Motor neuron (in vitro differentiated cells): Measurements from ENCODE around the gene CPTP. TPM values are rescaled to one million over a fixed set of nuclear protein-coding genes. Genes with fewer than 3 reads are reported as not detected.
A peak's percentile ranks its signal among the peaks of the same experiment; 100 is the strongest.
"Not testable (repeated sequence)": the region's sequence is repeated elsewhere in the genome, so short reads cannot be mapped to it uniquely, and the experiment has no call there.

ENCODE experiments used
- ATAC-seq, 8 experiments: fragments of 200-7000 bp; cut with Tn5 transposase; replicated peaks in 6 of 8; 2 replicates each; pipeline ENCODE4 v1.8.0; 2021; ENCODE audit warnings: mild to moderate bottlenecking in 8 of 8, moderate library complexity in 8 of 8
- H3K27ac ChIP-seq, 2 donors: fragments of 250-450 bp; sonication (Bioruptor Pico); 2 replicates each; pipeline ENCODE4 v1.9.0; 2021; ENCODE audit warnings: antibody characterized with exemption in 2 of 2, mild to moderate bottlenecking in 2 of 2, moderate library complexity in 1 of 2
- H3K4me1 ChIP-seq, 2 donors: fragments of 250-450 bp; sonication (Bioruptor Pico); replicated peaks in 1 of 2; 2 replicates each; pipeline ENCODE4 v1.6.1; 2021; ENCODE audit warnings: antibody characterized with exemption in 2 of 2, mild to moderate bottlenecking in 2 of 2, moderate library complexity in 1 of 2
- H3K4me3 ChIP-seq, 5 donors: fragments of 250-450 bp; sonication (Bioruptor Pico); 2 replicates each; pipeline ENCODE4 v1.9.0; 2021; ENCODE audit warnings: antibody characterized with exemption in 5 of 5, mild to moderate bottlenecking in 5 of 5, moderate library complexity in 4 of 5
- WGBS, 10 experiments: fragments of 450-650 bp; shearing (Covaris generic); methylation state at CpG; one replicate each; pipeline ENCODE4 v1.0.0; 2022; 5-methylcytosine and 5-hydroxymethylcytosine counted together
- in situ Hi-C, 9 experiments: fragments of 400-800 bp; cut with MboI; loops; one replicate each; pipeline ENCODE4 v1.15.0; 2021; ENCODE audit warnings: low sequenced_read_pairs in 9 of 9, low pct_unique_long_range_greater_than_20kb in 2 of 9; ENCODE audit not compliant: unreplicated experiment in 9 of 9
- total RNA-seq, 8 experiments: library from RNA; unstranded; fragments of 300-600 nt; gene quantifications; 2 replicates each; pipeline versions ENCODE4 v1.2.3 to v1.2.4, GENCODE V29; 2022

Gene CPTP
- total RNA-seq, 8 experiments from 2014 or later = 11.2 to 22.4 (median 13.4) TPM

DNA sequence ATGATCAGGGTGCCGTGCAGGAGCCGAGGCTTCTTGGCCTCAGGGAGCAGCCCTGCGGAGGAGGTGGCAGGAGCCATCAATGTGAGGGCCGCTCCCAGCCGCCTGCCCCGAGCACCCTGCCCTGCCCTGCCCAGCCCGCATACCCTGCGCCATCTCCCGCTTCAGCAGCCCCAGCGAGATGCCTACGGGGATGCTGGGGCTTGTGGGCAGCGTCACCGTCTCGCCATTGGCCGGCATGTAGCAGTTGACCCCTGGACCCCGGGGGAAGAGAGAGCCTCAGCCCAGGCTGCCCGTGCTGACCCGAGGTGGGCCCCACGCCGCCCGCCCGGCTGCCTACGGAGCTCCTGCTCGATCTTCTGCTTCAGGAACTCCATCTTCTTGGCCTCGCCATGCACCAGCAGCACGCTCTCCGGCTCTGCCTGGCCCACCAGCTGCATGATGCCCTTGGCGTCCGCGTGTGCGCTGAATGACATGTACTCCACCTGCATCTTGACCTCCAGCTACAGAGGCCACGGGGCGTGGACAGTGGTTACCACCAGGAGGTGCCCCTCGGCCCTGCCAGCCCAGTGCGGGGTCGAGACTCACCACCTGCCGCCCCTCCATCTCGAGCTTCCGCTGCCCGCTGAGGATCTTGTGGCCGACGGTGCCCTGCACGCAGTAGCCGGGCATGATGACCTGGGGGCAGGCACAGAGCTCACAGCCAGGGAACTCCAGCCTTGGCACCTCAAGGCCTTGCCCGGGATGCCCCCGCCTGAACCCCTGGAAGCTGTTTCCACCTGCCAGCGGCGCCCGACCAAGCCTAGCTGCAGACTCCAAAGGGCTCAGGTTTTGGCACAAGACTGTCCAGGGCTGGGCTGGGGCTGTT, 11.9 kb upstream of the CPTP start:
- in situ Hi-C loops = no loop called here
- Histone ChIP-seq H3K4me3 (no peak overlapping the region), H3K4me1 (peaks cover 17 to 22% of the 10 kb centered on the region in 2 donors), H3K27ac (no peak overlapping the region)
- ATAC-seq = no peak
- 93 to 100% (median 94%) methylated on average over 6 to 25 of the region's 49 CpGs; no CpG with 5 or more reads in 6 of the 10 experiments for WGBS, 10 experiments

DNA sequence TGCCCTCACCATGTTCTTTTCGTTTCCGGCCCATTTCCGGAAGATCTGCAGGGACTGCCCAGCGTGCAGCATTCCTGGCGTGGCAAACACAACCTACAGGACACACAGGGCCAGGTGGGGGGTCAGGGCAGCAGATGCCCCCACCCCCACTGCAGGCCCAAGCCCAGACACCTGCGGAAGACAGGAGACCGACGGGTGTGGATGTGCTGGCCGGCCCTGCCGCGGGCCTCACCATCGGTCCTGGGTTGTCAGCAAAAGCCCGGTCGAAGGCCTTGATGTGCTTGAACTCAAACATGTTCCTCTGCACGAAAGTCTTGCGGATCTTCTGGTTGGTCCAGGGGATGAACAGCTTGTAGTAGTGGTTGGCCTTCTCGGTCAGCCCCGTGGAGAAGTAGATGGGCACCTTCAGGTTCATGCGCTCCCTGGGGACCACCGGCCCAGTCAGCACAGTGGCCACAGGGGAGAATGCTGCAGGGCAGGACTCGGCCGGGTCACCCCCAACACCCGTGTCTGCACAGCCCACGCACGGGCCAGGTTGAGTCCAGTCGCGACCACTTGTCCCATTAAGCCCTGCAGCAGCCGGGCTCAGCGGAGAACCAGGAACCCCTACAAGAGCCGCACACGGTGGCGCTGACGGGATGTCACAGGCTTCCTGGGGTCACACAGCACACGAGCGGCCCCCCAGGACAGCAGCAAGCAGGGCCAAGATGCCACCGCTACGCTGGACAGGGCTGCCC, 10.9 kb upstream of the CPTP start:
- H3K4me1 ChIP-seq = peaks cover 17 to 22% of the 10 kb centered on the region in 2 donors
- in situ Hi-C loops = no loop called here
- no peak for ATAC-seq
- WGBS, 10 experiments = 75 to 96% (median 93%) methylated on average over 3 to 18 of the region's 37 CpGs; no CpG with 5 or more reads in 3 of the 10 experiments
- H3K27ac ChIP-seq = no peak overlapping the region
- H3K4me3 ChIP-seq = no peak overlapping the region

DNA sequence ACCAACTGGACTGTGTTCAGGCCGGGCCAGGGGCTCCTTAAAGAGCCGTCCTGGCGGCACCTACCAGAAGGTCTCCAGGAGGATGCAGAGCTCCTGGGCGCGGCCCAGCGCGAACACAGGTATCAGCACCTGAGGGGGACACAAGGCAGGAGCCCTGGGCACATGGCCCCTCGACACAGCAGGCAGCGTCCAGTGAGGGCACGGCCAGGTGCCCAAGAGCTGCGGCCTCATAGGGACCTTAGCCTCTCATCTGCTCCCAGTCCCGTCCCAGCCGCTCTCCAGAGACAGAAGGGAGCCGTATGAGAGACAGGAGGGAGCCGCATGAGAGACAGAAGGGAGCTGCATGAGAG, 10.4 kb upstream of the CPTP start:
- peak overlapping the region in 1 of 2 donors; percentile 91 for H3K27ac ChIP-seq
- WGBS, 10 experiments = 89 to 94% (median 93%) methylated on average over 3 to 11 of the region's 15 CpGs; no CpG with 5 or more reads in 6 of the 10 experiments
- ATAC-seq = no peak
- H3K4me1 ChIP-seq = peaks cover 17 to 21% of the 10 kb centered on the region in 2 donors
- in situ Hi-C loops = no loop called here
- no peak overlapping the region for H3K4me3 ChIP-seq

- 80 to 96% (median 87%) methylated on average over 1 to 18 of the region's 23 CpGs; no CpG with 5 or more reads in 5 of the 10 experiments for WGBS, 10 experiments
- Histone ChIP-seq H3K27ac (peak overlapping the region; percentile 58 to 91), H3K4me1 (peaks cover 12 to 15% of the 10 kb centered on the region in 2 donors), H3K4me3 (peak overlapping the region in 1 of 5 donors; percentile 1)
- in situ Hi-C loops = no loop called here
- ATAC-seq = no peak
Measured at GRCh38 chr1:1314678-1315335, 9.8 kb upstream of the CPTP start.

- Histone ChIP-seq H3K4me3 (peak overlapping the region in 1 of 5 donors; percentile 1), H3K4me1 (peaks cover 12 to 15% of the 10 kb centered on the region in 2 donors), H3K27ac (peak overlapping the region; percentile 58 to 91)
- in situ Hi-C loops = no loop called here
- ATAC-seq = peak in 5 of 8 experiments; percentile 36 to 79 (median 75)
- WGBS, 10 experiments = 19 to 21% (median 20%) methylated on average over 1 to 6 of the region's 26 CpGs; no CpG with 5 or more reads in 7 of the 10 experiments
Measured at GRCh38 chr1:1315435-1315954, 9.1 kb upstream of the CPTP start.

DNA sequence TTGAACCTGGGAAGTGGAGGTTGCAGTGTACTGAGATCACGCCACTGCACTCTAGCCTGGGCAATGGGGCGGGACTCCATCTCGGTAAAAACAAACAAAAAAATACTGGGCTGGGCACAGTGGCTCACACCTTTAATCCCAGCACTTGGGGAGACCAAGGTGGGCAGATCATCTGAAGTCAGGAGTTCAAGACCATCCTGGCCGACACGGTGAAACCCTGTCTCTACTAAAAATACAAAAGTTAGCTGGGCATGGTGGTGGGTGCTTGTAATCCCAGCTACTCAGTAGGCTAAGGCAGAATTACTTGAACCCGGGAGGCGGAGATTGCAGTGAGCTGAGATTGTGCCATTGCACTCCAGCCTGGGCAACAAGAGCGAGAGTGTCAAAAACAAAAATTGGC, 8.4 kb upstream of the CPTP start:
- H3K27ac ChIP-seq = peak overlapping the region; percentile 46 to 75
- peaks cover 12 to 15% of the 10 kb centered on the region in 2 donors for H3K4me1 ChIP-seq
- in situ Hi-C loops, H3K4me3 ChIP-seq: not testable (repeated sequence)
- ATAC-seq = peak in 1 of 8 experiments; percentile 0
- WGBS, 10 experiments = 80 to 100% (median 94%) methylated on average over 1 to 8 of the region's 8 CpGs; no CpG with 5 or more reads in 2 of the 10 experiments

DNA sequence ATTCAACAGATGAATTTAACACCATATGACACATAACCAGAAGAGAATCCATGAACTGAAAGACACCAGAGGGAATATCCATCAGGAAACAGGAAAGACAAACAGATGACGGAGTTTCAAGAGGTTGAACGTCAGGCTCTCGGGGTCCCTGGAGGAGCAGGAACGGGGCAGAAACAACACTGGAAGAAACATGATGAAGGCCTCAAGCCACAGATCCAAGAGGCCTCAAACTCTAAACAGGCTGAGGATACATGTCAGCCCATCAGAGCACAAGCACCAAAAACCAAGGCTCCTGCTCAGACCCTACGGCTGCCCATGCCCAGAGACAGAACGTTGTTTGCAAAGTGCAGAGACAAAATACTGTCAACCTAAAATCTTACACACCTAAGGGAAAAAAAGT, 7.2 kb upstream of the CPTP start:
- 86 to 100% (median 95%) methylated on average over 1 to 6 of the region's 6 CpGs for WGBS, 10 experiments
- peak overlapping the region in 1 of 2 donors; percentile 33 for H3K27ac ChIP-seq
- H3K4me1 ChIP-seq = peaks cover 12 to 15% of the 10 kb centered on the region in 2 donors
- no peak overlapping the region for H3K4me3 ChIP-seq
- in situ Hi-C loops = no loop called here
- no peak for ATAC-seq

DNA sequence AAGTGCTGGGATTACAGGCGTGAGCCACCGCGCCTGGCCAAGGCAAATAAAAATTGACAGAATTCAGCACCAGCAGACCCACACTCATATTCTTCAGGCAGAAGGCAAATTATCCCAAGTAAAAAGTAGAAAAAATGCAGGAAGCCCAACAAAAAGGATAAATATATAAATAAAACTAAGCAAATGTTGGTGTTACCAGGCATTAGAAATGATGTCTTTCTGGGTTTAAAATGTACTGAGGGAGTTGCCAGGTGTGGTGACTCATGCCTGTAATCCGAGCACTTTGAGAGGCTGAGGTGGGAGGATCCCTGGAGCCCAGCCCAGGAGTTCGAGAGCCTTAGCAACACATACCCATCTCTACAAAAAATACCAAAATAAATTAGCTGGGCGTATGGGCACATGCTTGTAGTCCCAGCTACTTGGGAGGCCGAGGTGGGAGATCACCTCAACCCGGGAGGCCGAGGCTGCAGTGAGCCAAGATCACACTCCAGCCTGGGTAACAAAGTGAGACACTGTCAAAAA, 6.4 kb upstream of the CPTP start:
- Histone ChIP-seq H3K4me1 (peaks cover 18 to 21% of the 10 kb centered on the region in 2 donors), H3K4me3 (no peak overlapping the region), H3K27ac (no peak overlapping the region)
- WGBS, 10 experiments = 0 to 100% (median 86%) methylated on average over 1 to 9 of the region's 9 CpGs
- in situ Hi-C loops = no loop called here
- peak in 4 of 8 experiments; percentile 17 to 91 (median 90) for ATAC-seq

DNA sequence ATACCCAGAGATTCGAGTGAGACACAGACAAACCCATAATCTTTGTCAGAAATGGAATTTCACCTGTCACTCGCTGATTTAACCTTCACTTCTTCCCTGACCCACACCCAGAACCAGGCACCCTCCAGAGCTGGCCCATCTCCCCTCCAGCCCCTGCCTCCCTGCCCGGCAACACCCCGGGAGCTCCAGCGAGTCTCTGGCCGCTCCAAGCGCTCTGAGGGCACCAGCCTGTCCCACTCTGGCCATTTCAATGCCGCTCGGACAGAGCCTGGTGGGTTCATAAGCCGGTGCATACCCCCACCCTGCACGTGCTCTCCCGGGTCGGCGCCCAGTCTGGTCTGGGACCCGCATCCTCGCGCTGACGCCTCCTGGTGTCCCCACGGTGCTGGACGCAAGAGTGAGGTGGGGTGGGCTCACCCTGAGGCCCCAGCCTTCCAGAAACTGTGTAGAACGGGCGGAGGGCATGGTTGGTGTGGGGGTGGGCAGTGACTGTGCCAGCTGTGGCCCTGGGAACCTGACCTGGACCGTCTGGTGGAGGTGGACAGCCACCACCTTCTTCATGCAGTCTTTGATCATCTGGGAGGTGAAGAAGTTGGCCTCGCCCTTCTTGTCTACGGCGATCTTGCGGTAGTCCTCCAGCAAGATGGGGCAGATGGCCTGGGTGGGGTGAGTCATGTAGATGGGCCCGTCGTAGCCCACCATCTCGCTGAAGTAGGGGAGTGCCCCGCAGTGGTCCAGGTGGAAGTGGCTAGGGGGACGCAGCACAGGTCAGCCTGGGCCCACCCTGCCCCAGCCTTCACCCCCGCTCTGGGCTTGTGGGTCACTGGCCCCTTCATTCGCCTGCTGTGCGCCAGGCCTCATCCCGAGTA, 5.6 kb upstream of the CPTP start:
- peaks cover 22 to 26% of the 10 kb centered on the region in 2 donors for H3K4me1 ChIP-seq
- WGBS, 10 experiments = 40 to 100% (median 89%) methylated on average over 1 to 9 of the region's 36 CpGs; no CpG with 5 or more reads in 1 of the 10 experiments
- ATAC-seq = no peak
- in situ Hi-C loops = no loop called here
- H3K27ac ChIP-seq = no peak overlapping the region
- H3K4me3 ChIP-seq = no peak overlapping the region

GRCh38 chr1:1319646-1319941, 5.0 kb upstream of the CPTP start:
- no peak overlapping the region for H3K27ac ChIP-seq
- WGBS, 10 experiments = 90 to 100% (median 96%) methylated on average over 2 to 11 of the region's 13 CpGs; no CpG with 5 or more reads in 3 of the 10 experiments
- H3K4me1 ChIP-seq = peaks cover 22 to 26% of the 10 kb centered on the region in 2 donors
- no peak overlapping the region for H3K4me3 ChIP-seq
- in situ Hi-C loops = no loop called here
- no peak for ATAC-seq

DNA sequence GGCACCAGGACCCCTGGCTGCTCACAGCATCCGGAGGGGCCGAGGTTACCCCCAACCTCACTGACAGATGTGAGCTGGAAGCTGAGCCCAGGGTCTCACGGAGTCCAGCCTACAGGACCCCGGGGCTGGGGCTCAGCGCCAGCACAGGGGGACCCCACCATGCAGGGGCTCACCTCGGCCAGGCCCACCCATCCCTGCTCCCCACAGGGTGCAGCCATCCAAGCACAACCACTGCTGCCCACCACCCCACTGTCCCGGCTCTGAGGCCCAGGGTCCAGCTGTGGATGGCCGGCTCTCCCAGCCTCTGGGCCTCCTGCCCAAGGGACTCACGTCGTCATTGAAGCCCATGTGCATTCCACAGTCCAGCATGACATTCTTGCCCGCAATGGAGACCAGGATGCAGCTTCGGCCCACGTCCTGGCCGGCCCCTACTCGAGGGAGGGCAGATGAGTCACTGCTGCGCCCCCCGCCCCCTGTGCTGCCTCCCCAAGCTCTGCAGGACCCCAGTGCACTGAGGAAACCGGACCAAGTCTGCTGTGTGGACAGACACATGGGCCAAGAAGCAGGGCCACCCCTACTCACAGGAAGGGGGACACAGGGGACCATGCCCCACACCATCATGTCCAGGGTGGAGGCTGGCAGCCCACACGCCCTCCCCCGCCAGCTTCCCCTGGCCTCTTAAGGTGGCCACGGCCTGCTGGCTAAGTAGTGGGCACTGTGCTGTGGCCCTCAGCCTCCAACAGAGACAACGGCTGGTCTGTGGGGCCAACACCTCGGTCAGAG, 3.7 kb upstream of the CPTP start:
- peaks cover 20 to 25% of the 10 kb centered on the region in 2 donors for H3K4me1 ChIP-seq
- ATAC-seq = no peak
- no peak overlapping the region for H3K27ac ChIP-seq
- 93 to 100% methylated on average over 1 to 2 of the region's 23 CpGs; no CpG with 5 or more reads in 8 of the 10 experiments for WGBS, 10 experiments
- in situ Hi-C loops = no loop called here
- no peak overlapping the region for H3K4me3 ChIP-seq
